Hair follicular keratinocyte (primary cell): ENCODE data around the gene FPR1. TPM values are rescaled to one million over a fixed set of nuclear protein-coding genes. Genes with fewer than 3 reads are reported as not detected.

ENCODE experiments used
- total RNA-seq: library from RNA; depleted of rRNA; stranded (reverse); fragments of >200 nt; gene quantifications from 2 replicates; pipeline ENCODE4 v1.2.3, GENCODE V29; 2015

The FPR1 gene, protein sequence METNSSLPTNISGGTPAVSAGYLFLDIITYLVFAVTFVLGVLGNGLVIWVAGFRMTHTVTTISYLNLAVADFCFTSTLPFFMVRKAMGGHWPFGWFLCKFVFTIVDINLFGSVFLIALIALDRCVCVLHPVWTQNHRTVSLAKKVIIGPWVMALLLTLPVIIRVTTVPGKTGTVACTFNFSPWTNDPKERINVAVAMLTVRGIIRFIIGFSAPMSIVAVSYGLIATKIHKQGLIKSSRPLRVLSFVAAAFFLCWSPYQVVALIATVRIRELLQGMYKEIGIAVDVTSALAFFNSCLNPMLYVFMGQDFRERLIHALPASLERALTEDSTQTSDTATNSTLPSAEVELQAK
- not detected in 2 replicates for total RNA-seq

DNA sequence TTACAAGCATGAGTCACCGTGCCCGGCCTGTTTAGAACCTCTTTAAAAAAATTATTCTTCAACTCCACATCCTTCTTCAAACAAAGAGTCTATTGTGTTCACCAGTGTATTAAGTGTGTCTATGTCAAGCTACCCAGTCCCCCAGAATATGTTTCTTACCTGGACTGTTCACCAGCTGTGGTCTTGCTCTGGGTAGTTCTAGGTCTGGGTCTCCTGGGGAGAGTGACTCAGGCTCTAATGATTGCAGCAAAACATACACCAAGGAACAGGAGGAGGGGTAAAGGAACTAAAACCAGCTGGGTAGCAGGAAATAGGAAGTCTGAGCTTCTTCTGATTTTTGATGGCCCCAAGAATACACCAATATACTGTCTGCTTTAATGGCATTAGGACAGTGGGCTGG, at the start of gene FPR1:
Gene FPR1 (minus strand): TSS at position 224 of the 400 bp plus-strand sequence. CDS start 4,884 bp downstream, outside the sequence.

DNA sequence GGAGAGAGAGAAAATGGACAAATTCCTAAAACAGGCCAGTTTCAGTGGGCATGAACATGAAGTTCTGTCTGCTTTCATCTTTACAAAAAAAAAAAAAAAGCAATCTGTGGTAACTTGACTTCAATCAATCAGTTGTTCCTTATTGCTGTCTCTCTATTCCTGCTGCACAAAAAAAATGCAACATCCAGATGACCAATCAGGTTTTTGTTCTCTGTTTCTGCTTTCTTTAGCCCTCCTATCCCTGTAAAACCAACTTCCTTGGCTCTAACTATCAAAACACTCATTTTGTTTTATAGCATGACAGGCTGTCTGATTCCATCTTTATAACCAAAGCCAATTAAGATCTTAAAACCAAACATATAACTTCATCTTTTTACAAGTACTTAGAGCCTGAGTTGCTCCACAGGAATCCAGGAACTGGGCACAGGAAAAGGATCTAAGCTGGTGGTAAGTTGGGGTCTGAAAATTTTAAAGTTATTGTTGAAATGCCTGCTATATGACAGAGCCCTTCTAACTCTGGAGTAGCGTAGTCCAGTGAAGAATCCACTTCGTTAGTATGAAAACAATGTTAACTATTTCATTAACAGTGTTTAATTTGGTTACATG, 43.3 kb upstream of the FPR1 start, which contains the start of gene FPR3:
Gene FPR3 (plus strand): TSS at position 273 of the 606 bp plus-strand sequence. CDS start 28,592 bp downstream, outside the sequence.

DNA sequence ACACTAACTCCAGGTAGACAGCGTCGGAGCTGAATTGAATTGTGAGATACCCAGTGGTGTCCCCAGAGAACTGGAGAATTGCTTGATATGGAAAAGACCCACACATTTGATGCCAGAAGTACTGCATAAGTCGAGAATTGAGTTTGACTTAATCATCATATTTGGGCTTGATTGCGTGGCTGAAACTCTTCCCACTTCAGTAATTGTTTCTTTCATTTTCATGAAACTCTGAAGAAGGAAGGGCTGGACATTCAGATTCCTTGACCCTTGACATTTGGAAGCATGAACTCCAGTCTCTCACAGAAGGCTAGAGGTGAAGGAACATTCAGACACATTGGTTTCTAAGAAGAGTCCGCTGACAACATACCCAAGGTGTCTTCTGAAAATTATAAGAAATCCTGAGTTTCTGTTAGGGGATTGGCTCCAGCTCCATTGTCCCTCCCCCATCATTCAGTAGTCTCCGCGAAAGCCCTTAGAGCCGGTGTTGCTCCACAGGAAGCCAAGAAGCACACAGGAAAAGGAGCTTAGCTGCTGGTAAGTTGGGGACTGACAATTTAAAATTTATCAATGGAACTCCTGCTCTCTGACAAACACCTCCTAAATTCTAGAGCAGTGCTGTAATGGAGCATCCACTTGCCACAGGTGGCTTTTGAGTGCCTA, 9.1 kb upstream of the FPR1 start, which contains the start of gene FPR2:
Gene FPR2 (plus strand): TSS at position 484 of the 660 bp plus-strand sequence. CDS start 7,479 bp downstream, outside the sequence.

Other genes with a start within 250 kb of the FPR1 start
- gene SIGLEC6, start 220.2 kb downstream of the FPR1 start, total RNA-seq: not detected in 2 replicates
- 2.4 and 4.8 TPM in 2 replicates for gene ZNF175, start 180.6 kb downstream of the FPR1 start, total RNA-seq
- not detected in 2 replicates for gene SIGLEC5, start 121.5 kb downstream of the FPR1 start, total RNA-seq
- not detected in 2 replicates for gene SIGLEC14, start 105.1 kb downstream of the FPR1 start, total RNA-seq
- gene SPACA6, start 58.5 kb downstream of the FPR1 start, total RNA-seq: 5.8 and 6.0 TPM in 2 replicates
- gene HAS1, start 27.9 kb downstream of the FPR1 start, total RNA-seq: 0.11 TPM in 1 of 2 replicates, not detected in the other
- gene FPR2, start 9.3 kb upstream of the FPR1 start, total RNA-seq: not detected in 2 replicates
- not detected in 2 replicates for gene FPR3, start 43.3 kb upstream of the FPR1 start, total RNA-seq
- gene ZNF577, start 136.1 kb upstream of the FPR1 start, total RNA-seq: 1.6 TPM in 2 replicates
- 6.6 and 6.8 TPM in 2 replicates for gene ZNF649, start 153.1 kb upstream of the FPR1 start, total RNA-seq
- 2.2 and 4.9 TPM in 2 replicates for gene ZNF613, start 175.6 kb upstream of the FPR1 start, total RNA-seq
- gene ZNF350, start 235.0 kb upstream of the FPR1 start, total RNA-seq: 2.7 and 5.1 TPM in 2 replicates